PC-3 (cell line): ENCODE measurements around the gene CADPS2.

Experiments used
- EZH2 ChIP-seq: fragments of 300-600 bp; sonication (generic); IDR thresholded peaks from one replicate; pipeline ENCODE4 v1.6.1; 2017; ENCODE audit warnings: antibody characterized with exemption, mild to moderate bottlenecking, low read length; ENCODE audit not compliant: unreplicated experiment
- EZH2phosphoT487 ChIP-seq: fragments of 300-600 bp; sonication (generic); IDR thresholded peaks from 2 replicates; pipeline ENCODE4 v1.6.1; 2018; ENCODE audit warnings: mild to moderate bottlenecking, antibody characterized with exemption, low read length, borderline replicate concordance
- TF ChIP-seq, protein P1 (sequence below): fragments of 300-600 bp; sonication (generic); conservative IDR thresholded peaks from 2 replicates; pipeline ENCODE4 v1.5.1; 2017; ENCODE audit warnings: antibody characterized with exemption, low read depth, mild to moderate bottlenecking, low read length

DNA sequence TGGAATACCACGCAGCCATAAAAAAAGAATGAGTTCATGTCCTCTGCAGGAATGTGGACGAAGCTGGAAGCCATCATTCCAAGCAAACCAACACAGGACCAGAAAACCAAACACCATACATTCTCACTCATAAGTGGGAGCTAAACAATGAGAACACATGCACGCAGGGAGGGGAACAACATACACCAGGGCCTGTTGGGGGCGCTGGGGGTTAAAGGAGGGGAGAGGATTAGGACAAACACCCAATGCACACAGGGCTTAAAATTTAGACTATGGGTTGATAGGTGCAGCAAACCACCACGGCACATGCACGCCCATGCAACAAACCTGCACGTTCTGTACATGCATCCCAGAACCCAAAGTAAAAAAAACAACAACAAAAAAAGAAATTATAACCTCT lies 210.6 kb downstream of the CADPS2 start:
- TF ChIP-seq, protein P1, sequence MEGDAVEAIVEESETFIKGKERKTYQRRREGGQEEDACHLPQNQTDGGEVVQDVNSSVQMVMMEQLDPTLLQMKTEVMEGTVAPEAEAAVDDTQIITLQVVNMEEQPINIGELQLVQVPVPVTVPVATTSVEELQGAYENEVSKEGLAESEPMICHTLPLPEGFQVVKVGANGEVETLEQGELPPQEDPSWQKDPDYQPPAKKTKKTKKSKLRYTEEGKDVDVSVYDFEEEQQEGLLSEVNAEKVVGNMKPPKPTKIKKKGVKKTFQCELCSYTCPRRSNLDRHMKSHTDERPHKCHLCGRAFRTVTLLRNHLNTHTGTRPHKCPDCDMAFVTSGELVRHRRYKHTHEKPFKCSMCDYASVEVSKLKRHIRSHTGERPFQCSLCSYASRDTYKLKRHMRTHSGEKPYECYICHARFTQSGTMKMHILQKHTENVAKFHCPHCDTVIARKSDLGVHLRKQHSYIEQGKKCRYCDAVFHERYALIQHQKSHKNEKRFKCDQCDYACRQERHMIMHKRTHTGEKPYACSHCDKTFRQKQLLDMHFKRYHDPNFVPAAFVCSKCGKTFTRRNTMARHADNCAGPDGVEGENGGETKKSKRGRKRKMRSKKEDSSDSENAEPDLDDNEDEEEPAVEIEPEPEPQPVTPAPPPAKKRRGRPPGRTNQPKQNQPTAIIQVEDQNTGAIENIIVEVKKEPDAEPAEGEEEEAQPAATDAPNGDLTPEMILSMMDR, result no peak
- TF ChIP-seq EZH2 (no peak), EZH2phosphoT487 (no peak)
